ENCODE results near the gene ST8SIA5. TPM values are rescaled to one million over a fixed set of nuclear protein-coding genes. Genes with fewer than 3 reads are reported as not detected.

Gene ST8SIA5
- polyA plus RNA-seq, 3 donors, result not detected

GRCh38 chr18:46767217-46767616 lies 10.4 kb upstream of the ST8SIA5 start:
- no peak overlapping the region for H3K4me3 Mint-ChIP-seq
- H3K9me3 Mint-ChIP-seq, result peaks cover 0 to 4% (median 0%) of the 10 kb centered on the region in 7 donors
- Histone ChIP-seq H3K4me3 (replicated peaks in 1 of 3; ENCODE audit: low read depth in 2 of 3, low read length in 3 of 3) (no peak overlapping the region), H4K20me1 (ENCODE audit: insufficient read depth, low read length) (no peaks in the 10 kb centered on the region), H3K79me2 (ENCODE audit: insufficient read depth, low read length) (no peaks in the 10 kb centered on the region), H3K27me3 (ENCODE audit: control insufficient read depth in 2 of 2, insufficient read depth in 2 of 2, low read length in 2 of 2) (peaks cover 8 to 10% of the 10 kb centered on the region in 2 donors), H2AFZ (ENCODE audit: insufficient read depth, low read depth, low read length, poor library complexity, severe bottlenecking) (no peak overlapping the region), H3K4me1 (ENCODE audit: control insufficient read depth in 1 of 2, insufficient read depth in 2 of 2, low read length in 2 of 2) (peaks cover 17 to 26% of the 10 kb centered on the region in 2 donors), H3K9me3 (replicated peaks in 1 of 2; ENCODE audit: control insufficient read depth in 1 of 2, insufficient read depth in 1 of 2, low read length in 2 of 2) (no peaks in the 10 kb centered on the region), H3K4me2 (replicated peaks; ENCODE audit: extremely low read depth, low read length, poor library complexity, severe bottlenecking) (no peak overlapping the region), H3K27ac (ENCODE audit: low read depth in 1 of 2, low read length in 2 of 2) (no peak overlapping the region), H3K9ac (ENCODE audit: insufficient read depth, low read length, poor library complexity, severe bottlenecking) (no peak overlapping the region), H3K36me3 (replicated peaks in 1 of 2; ENCODE audit: control insufficient read depth in 1 of 2, insufficient read depth in 2 of 2, low read length in 2 of 2) (no peaks in the 10 kb centered on the region)
- peaks cover 7 to 24% (median 15%) of the 10 kb centered on the region in 3 donors for H3K27me3 Mint-ChIP-seq (ENCODE audit: low read depth in 3 of 3)
- no peak overlapping the region for H3K27ac Mint-ChIP-seq
- no peak for DNase-seq
- intact Hi-C loops (cut with micrococcal nuclease), result no loop called here
- H3K4me1 Mint-ChIP-seq, result peaks cover 24% of the 10 kb centered on the region
- no peaks in the 10 kb centered on the region for H3K36me3 Mint-ChIP-seq
- TF ChIP-seq, protein P1, sequence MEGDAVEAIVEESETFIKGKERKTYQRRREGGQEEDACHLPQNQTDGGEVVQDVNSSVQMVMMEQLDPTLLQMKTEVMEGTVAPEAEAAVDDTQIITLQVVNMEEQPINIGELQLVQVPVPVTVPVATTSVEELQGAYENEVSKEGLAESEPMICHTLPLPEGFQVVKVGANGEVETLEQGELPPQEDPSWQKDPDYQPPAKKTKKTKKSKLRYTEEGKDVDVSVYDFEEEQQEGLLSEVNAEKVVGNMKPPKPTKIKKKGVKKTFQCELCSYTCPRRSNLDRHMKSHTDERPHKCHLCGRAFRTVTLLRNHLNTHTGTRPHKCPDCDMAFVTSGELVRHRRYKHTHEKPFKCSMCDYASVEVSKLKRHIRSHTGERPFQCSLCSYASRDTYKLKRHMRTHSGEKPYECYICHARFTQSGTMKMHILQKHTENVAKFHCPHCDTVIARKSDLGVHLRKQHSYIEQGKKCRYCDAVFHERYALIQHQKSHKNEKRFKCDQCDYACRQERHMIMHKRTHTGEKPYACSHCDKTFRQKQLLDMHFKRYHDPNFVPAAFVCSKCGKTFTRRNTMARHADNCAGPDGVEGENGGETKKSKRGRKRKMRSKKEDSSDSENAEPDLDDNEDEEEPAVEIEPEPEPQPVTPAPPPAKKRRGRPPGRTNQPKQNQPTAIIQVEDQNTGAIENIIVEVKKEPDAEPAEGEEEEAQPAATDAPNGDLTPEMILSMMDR (IDR thresholded peaks at IDR 0.05), result no peak

- intact Hi-C loops (cut with micrococcal nuclease), result no loop called here
- Histone ChIP-seq H3K4me2 (replicated peaks; ENCODE audit: extremely low read depth, low read length, poor library complexity, severe bottlenecking) (no peak overlapping the region), H2AFZ (ENCODE audit: insufficient read depth, low read depth, low read length, poor library complexity, severe bottlenecking) (no peak overlapping the region), H4K20me1 (ENCODE audit: insufficient read depth, low read length) (no peaks in the 10 kb centered on the region), H3K27ac (ENCODE audit: low read depth in 1 of 2, low read length in 2 of 2) (no peak overlapping the region), H3K79me2 (ENCODE audit: insufficient read depth, low read length) (no peaks in the 10 kb centered on the region), H3K4me3 (replicated peaks in 1 of 3; ENCODE audit: low read depth in 2 of 3, low read length in 3 of 3) (no peak overlapping the region), H3K9me3 (replicated peaks in 1 of 2; ENCODE audit: control insufficient read depth in 1 of 2, insufficient read depth in 1 of 2, low read length in 2 of 2) (no peaks in the 10 kb centered on the region), H3K36me3 (replicated peaks in 1 of 2; ENCODE audit: control insufficient read depth in 1 of 2, insufficient read depth in 2 of 2, low read length in 2 of 2) (no peaks in the 10 kb centered on the region), H3K27me3 (ENCODE audit: control insufficient read depth in 2 of 2, insufficient read depth in 2 of 2, low read length in 2 of 2) (peaks cover 28 to 33% of the 10 kb centered on the region in 2 donors), H3K9ac (ENCODE audit: insufficient read depth, low read length, poor library complexity, severe bottlenecking) (no peak overlapping the region), H3K4me1 (ENCODE audit: control insufficient read depth in 1 of 2, insufficient read depth in 2 of 2, low read length in 2 of 2) (peaks cover 0 to 2% of the 10 kb centered on the region in 2 donors)
- Mint-ChIP-seq H3K4me1 (peaks cover 2% of the 10 kb centered on the region), H3K9me3 (peaks cover 0 to 4% (median 0%) of the 10 kb centered on the region in 7 donors), H3K4me3 (no peak overlapping the region), H3K27me3 (ENCODE audit: low read depth in 3 of 3) (peaks cover 16 to 41% (median 21%) of the 10 kb centered on the region in 3 donors), H3K36me3 (no peaks in the 10 kb centered on the region), H3K27ac (no peak overlapping the region)
- WGBS (ENCODE audit: insufficient coverage), result no CpG with 5 or more reads among the region's 2 CpGs
- TF ChIP-seq, protein P1 (IDR thresholded peaks at IDR 0.05), result no peak
- no peak for DNase-seq
Observed at GRCh38 chr18:46764586-46764985, 7.7 kb upstream of the ST8SIA5 start.

Measured in CD14-positive monocyte (primary cell).